Kidney epithelial cell (primary cell): Measurements from ENCODE around the gene MKLN1. TPM values are rescaled to one million over a fixed set of nuclear protein-coding genes. Genes with fewer than 3 reads are reported as not detected.

Source experiments
- DNase-seq: peaks from one replicate; pipeline ENCODE4 v3.0.0-alpha.2; 2010; ENCODE audit warnings: low read depth
- H3K27me3 ChIP-seq: 2 replicates; pipeline ENCODE4 v1.6.0; 2011; ENCODE audit warnings: low read length; ENCODE audit not compliant: control insufficient read depth, insufficient read depth
- H3K36me3 ChIP-seq: 2 replicates; pipeline ENCODE4 v1.5.1; 2011; ENCODE audit warnings: low read length; ENCODE audit not compliant: control insufficient read depth, insufficient read depth
- H3K4me3 ChIP-seq: 2 replicates; pipeline ENCODE4 v1.5.1; 2011; ENCODE audit warnings: low read depth, mild to moderate bottlenecking, control low read depth, low read length
- total RNA-seq: library from RNA; depleted of rRNA; stranded (reverse); fragments of >200 nt; gene quantifications from 2 replicates; pipeline ENCODE4 v1.2.3, GENCODE V29; 2015
- TF ChIP-seq, protein P1 (sequence below): IDR thresholded peaks from 2 replicates; pipeline ENCODE4 v1.5.1; 2011; ENCODE audit warnings: mild to moderate bottlenecking, moderate library complexity, low read length, control low read depth, inconsistent platforms; ENCODE audit not compliant: insufficient read depth, poor library complexity, severe bottlenecking

Gene MKLN1
- total RNA-seq, 1 donor from 2014 or later, result 18.8 TPM

DNA sequence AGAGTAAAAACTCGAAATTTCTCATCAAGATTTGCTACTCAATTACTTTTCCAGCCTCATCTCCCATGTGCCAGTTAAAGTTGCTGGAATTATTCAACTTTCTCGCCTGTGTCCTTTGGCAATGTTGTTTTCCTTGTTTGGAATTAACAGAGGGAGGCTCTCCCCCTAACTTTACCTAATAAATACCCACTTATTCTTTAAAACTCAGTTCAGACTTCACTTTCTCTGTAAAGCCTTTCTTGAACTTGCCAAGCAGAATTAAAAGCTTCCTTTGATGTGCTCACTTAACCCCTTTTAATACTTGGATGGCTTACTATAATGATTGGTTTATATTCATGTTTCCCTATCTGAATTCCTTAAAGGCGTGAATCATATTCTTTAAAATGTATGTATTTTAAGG lies 104.1 kb downstream of the MKLN1 start:
- Histone ChIP-seq H3K4me3 (no peak overlapping the region), H3K27me3 (no peaks in the 10 kb centered on the region), H3K36me3 (no peaks in the 10 kb centered on the region)
- TF ChIP-seq, protein P1, sequence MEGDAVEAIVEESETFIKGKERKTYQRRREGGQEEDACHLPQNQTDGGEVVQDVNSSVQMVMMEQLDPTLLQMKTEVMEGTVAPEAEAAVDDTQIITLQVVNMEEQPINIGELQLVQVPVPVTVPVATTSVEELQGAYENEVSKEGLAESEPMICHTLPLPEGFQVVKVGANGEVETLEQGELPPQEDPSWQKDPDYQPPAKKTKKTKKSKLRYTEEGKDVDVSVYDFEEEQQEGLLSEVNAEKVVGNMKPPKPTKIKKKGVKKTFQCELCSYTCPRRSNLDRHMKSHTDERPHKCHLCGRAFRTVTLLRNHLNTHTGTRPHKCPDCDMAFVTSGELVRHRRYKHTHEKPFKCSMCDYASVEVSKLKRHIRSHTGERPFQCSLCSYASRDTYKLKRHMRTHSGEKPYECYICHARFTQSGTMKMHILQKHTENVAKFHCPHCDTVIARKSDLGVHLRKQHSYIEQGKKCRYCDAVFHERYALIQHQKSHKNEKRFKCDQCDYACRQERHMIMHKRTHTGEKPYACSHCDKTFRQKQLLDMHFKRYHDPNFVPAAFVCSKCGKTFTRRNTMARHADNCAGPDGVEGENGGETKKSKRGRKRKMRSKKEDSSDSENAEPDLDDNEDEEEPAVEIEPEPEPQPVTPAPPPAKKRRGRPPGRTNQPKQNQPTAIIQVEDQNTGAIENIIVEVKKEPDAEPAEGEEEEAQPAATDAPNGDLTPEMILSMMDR, result no peak
- no peak for DNase-seq

DNA sequence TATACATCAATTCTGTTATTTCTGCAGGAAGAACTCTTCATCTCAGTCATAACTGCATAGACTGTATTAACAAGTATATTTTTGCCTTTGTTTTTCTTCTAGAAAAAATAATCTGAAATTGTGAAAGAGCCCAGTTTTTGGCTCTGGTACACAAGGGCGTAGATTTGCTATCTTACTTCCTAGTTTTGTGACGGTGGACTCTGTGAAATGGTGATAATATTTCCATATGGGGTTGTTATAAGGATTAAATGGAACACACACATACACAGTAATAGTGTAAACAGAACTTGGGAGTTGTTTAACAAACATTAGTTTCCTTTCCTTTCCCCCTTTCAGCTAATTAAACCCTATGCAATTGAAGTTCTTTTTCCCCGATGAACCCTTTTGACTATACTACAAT lies 108.7 kb downstream of the MKLN1 start:
- H3K27me3 ChIP-seq, result no peaks in the 10 kb centered on the region
- no peaks in the 10 kb centered on the region for H3K36me3 ChIP-seq
- TF ChIP-seq, protein P1, result no peak
- DNase-seq, result no peak
- no peak overlapping the region for H3K4me3 ChIP-seq

DNA sequence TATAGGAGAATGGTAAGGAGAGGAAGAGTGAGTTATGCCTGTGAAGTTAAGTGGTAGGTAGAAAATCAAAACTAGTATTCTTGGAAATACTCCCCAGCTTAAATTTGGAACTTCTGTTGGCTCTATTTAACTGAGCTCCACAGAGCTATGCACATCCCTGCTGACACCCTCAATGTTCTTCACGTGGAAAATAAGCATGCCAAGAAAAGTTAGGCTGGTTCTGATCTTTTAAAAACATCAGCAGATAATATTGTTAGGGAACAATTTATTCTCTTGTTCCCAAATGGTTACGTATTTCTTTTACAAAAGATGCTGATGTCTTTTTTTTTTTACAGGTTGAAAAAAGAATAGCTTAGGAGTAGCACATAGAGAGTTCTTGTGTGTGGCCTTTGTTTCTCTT lies 111.3 kb downstream of the MKLN1 start:
- H3K36me3 ChIP-seq, result no peaks in the 10 kb centered on the region
- H3K27me3 ChIP-seq, result no peaks in the 10 kb centered on the region
- DNase-seq, result no peak
- H3K4me3 ChIP-seq, result no peak overlapping the region
- TF ChIP-seq, protein P1, result no peak

DNA sequence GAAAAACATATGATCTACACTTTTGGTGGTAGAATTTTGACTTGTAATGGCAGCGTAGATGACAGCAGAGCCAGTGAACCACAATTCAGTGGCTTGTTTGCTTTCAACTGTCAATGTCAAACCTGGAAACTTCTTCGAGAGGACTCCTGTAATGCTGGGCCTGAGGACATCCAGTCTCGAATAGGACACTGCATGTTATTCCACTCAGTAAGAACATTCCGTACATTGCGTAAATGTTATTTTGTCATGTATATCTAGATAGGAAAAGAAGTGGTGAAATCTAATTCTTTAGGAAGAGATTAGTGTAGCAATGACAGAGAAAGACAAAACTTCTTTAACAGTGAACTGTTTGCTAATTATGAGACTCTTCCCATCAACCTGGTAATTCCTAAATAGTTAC lies 115.8 kb downstream of the MKLN1 start:
- Histone ChIP-seq H3K27me3 (no peaks in the 10 kb centered on the region), H3K36me3 (no peaks in the 10 kb centered on the region), H3K4me3 (no peak overlapping the region)
- no peak for DNase-seq
- TF ChIP-seq, protein P1, result no peak

DNA sequence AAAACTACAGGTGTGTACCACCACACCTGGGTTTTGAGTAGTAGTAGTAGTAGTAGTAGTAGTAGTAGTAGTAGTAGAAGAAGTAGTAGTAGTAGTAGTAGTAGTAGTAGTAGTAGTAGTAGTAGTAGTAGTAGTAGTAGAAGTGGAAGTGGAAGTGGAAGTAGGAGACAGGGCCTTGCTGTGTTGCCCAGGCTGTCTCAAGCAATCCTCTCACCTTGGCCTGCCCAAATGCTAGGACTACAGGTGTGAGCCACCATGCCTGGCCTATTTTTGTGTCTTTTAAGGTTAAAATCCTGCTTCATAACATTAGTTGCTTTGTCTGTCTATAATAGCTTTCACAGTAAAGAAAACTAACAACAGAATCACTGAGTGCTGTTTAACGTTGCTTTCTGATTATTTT lies 117.0 kb downstream of the MKLN1 start:
- TF ChIP-seq, protein P1, result no peak
- H3K36me3 ChIP-seq, result no peaks in the 10 kb centered on the region
- H3K27me3 ChIP-seq, result no peaks in the 10 kb centered on the region
- no peak overlapping the region for H3K4me3 ChIP-seq
- DNase-seq, result no peak

DNA sequence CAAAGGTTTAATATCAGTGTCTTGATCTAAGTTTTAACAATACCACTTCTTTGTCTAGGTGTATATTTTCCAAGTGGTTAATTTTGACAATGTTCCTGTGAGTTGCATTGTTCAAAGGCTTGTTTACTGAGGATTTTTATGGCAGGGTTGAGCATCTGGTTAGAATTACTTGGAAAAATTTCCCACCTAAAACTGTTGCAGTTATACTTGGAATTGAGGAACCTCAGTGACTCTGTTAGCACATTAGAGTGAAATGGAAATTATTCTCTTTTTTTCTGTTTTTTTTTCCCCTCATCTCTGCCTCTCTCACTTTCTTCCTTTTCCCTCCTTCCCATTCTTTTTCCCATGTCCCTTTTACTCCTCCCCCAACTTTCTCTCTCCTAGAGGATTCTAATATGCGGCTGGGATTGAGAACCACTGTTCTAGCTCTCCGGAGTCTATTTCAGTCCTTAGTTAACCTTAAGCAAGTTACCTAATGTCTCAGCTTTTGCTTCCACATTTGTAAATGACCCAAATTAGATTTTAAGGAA lies 121.8 kb downstream of the MKLN1 start:
- DNase-seq, result no peak
- H3K4me3 ChIP-seq, result no peak overlapping the region
- no peaks in the 10 kb centered on the region for H3K27me3 ChIP-seq
- TF ChIP-seq, protein P1, result no peak
- no peaks in the 10 kb centered on the region for H3K36me3 ChIP-seq
